Activated T-helper 1 cell treated with Interleukin-2 at 50 U/mL for 16 hours (primary cell): ENCODE data around the gene GPN2.

ENCODE experiments used
- DNase-seq: peaks from one replicate; pipeline ENCODE4 v3.0.0-alpha.2; 2020; ENCODE audit warnings: low read depth

GPN2 gene

GRCh38 chr1:26831546-26832248 is 58.4 kb downstream of the GPN2 start:
- no peak for DNase-seq

GRCh38 chr1:26831059-26831458 is 59.0 kb downstream of the GPN2 start:
- no peak for DNase-seq

- no peak for DNase-seq
Observed at GRCh38 chr1:26829184-26829911, 60.7 kb downstream of the GPN2 start.

- no peak for DNase-seq
Observed at GRCh38 chr1:26828411-26828991, 61.6 kb downstream of the GPN2 start.

GRCh38 chr1:26827663-26828062 is 62.4 kb downstream of the GPN2 start:
- no peak for DNase-seq

- no peak for DNase-seq
Observed at GRCh38 chr1:26827106-26827604, 62.9 kb downstream of the GPN2 start.

GRCh38 chr1:26826261-26827105 is 63.6 kb downstream of the GPN2 start, which contains the start of gene ZDHHC18:
Gene ZDHHC18, plus strand, starts transcription at chr1:26826688. Its CDS starts 117 bp downstream, at chr1:26826805.
- peak; percentile 69 for DNase-seq
